ENCODE results near the gene SPATS2. TPM values are rescaled to one million over a fixed set of nuclear protein-coding genes. Genes with fewer than 3 reads are reported as not detected.

The SPATS2 gene
- total and polyA plus RNA-seq, 2 donors (not counting 1 experiment from before 2014, with no cell fraction given) = 22.1 to 43.6 TPM

- Histone ChIP-seq H3K36me3 (ENCODE audit: control insufficient read depth, insufficient read depth, low read length) (peaks cover 15% of the 10 kb centered on the region), H3K27me3 (ENCODE audit: control insufficient read depth, insufficient read depth, low read length) (peaks cover 9% of the 10 kb centered on the region), H3K9ac (ENCODE audit: insufficient read depth, low read length) (no peak overlapping the region), H3K27ac (ENCODE audit: insufficient read depth, low read length) (no peak overlapping the region), H4K20me1 (ENCODE audit: control insufficient read depth, extremely low read depth, insufficient read depth, low read length) (no peaks in the 10 kb centered on the region), H2AFZ (ENCODE audit: low read length) (no peak overlapping the region), H3K79me2 (ENCODE audit: control insufficient read depth, insufficient read depth, low read length) (no peaks in the 10 kb centered on the region), H3K4me2 (ENCODE audit: extremely low read depth, insufficient read depth, low read length) (no peak overlapping the region), H3K9me3 (ENCODE audit: control insufficient read depth, insufficient read depth, low read depth, low read length) (no peaks in the 10 kb centered on the region), H3K4me1 (ENCODE audit: control insufficient read depth, extremely low read depth, insufficient read depth, low read length) (no peaks in the 10 kb centered on the region), H3K4me3 (replicated peaks in 1 of 4; ENCODE audit: control extremely low read depth in 1 of 4, insufficient read depth in 1 of 4, low read depth in 3 of 4, low read length in 4 of 4) (no peak overlapping the region)
- no peak for DNase-seq (ENCODE audit: low read depth in 2 of 2)
- TF ChIP-seq CTCF (conservative IDR thresholded peaks at IDR 0.05 in 1 of 2, IDR thresholded peaks at IDR 0.05 in 1 of 2; ENCODE audit: low read depth in 1 of 2, low read length in 2 of 2) = no peak
- TF ChIP-seq EZH2 (IDR thresholded peaks at IDR 0.05; ENCODE audit: low read length, missing control alignments) = no peak
Measured at GRCh38 chr12:49556391-49557186, 189.3 kb downstream of the SPATS2 start.

GRCh38 chr12:49557187-49557916, 190.1 kb downstream of the SPATS2 start:
- H3K4me1 ChIP-seq (ENCODE audit: control insufficient read depth, extremely low read depth, insufficient read depth, low read length) = no peaks in the 10 kb centered on the region
- H3K4me2 ChIP-seq (ENCODE audit: extremely low read depth, insufficient read depth, low read length) = no peak overlapping the region
- H3K79me2 ChIP-seq (ENCODE audit: control insufficient read depth, insufficient read depth, low read length) = no peaks in the 10 kb centered on the region
- H3K4me3 ChIP-seq (replicated peaks in 1 of 4; ENCODE audit: control extremely low read depth in 1 of 4, insufficient read depth in 1 of 4, low read depth in 3 of 4, low read length in 4 of 4) = no peak overlapping the region
- no peak overlapping the region for H3K9ac ChIP-seq (ENCODE audit: insufficient read depth, low read length)
- DNase-seq (ENCODE audit: low read depth in 2 of 2) = no peak
- TF ChIP-seq CTCF (conservative IDR thresholded peaks at IDR 0.05 in 1 of 2, IDR thresholded peaks at IDR 0.05 in 1 of 2; ENCODE audit: low read depth in 1 of 2, low read length in 2 of 2) = no peak
- no peak for TF ChIP-seq EZH2 (IDR thresholded peaks at IDR 0.05; ENCODE audit: low read length, missing control alignments)
- H3K27me3 ChIP-seq (ENCODE audit: control insufficient read depth, insufficient read depth, low read length) = peaks cover 1% of the 10 kb centered on the region
- no peaks in the 10 kb centered on the region for H4K20me1 ChIP-seq (ENCODE audit: control insufficient read depth, extremely low read depth, insufficient read depth, low read length)
- H3K36me3 ChIP-seq (ENCODE audit: control insufficient read depth, insufficient read depth, low read length) = peaks cover 18% of the 10 kb centered on the region
- H2AFZ ChIP-seq (ENCODE audit: low read length) = no peak overlapping the region
- no peaks in the 10 kb centered on the region for H3K9me3 ChIP-seq (ENCODE audit: control insufficient read depth, insufficient read depth, low read depth, low read length)
- H3K27ac ChIP-seq (ENCODE audit: insufficient read depth, low read length) = no peak overlapping the region

GRCh38 chr12:49557917-49558215, 190.6 kb downstream of the SPATS2 start:
- Histone ChIP-seq H3K9ac (ENCODE audit: insufficient read depth, low read length) (no peak overlapping the region), H3K36me3 (ENCODE audit: control insufficient read depth, insufficient read depth, low read length) (peaks cover 18% of the 10 kb centered on the region), H3K4me1 (ENCODE audit: control insufficient read depth, extremely low read depth, insufficient read depth, low read length) (no peaks in the 10 kb centered on the region), H3K27me3 (ENCODE audit: control insufficient read depth, insufficient read depth, low read length) (no peaks in the 10 kb centered on the region), H4K20me1 (ENCODE audit: control insufficient read depth, extremely low read depth, insufficient read depth, low read length) (no peaks in the 10 kb centered on the region), H3K27ac (ENCODE audit: insufficient read depth, low read length) (no peak overlapping the region), H3K4me2 (ENCODE audit: extremely low read depth, insufficient read depth, low read length) (no peak overlapping the region), H3K79me2 (ENCODE audit: control insufficient read depth, insufficient read depth, low read length) (no peaks in the 10 kb centered on the region), H2AFZ (ENCODE audit: low read length) (no peak overlapping the region), H3K9me3 (ENCODE audit: control insufficient read depth, insufficient read depth, low read depth, low read length) (no peaks in the 10 kb centered on the region), H3K4me3 (replicated peaks in 1 of 4; ENCODE audit: control extremely low read depth in 1 of 4, insufficient read depth in 1 of 4, low read depth in 3 of 4, low read length in 4 of 4) (no peak overlapping the region)
- DNase-seq (ENCODE audit: low read depth in 2 of 2) = no peak
- TF ChIP-seq EZH2 (IDR thresholded peaks at IDR 0.05; ENCODE audit: low read length, missing control alignments) (no peak), CTCF (conservative IDR thresholded peaks at IDR 0.05 in 1 of 2, IDR thresholded peaks at IDR 0.05 in 1 of 2; ENCODE audit: low read depth in 1 of 2, low read length in 2 of 2) (peak in 1 of 2 donors; percentile 29)
